ENCODE data around the gene CYB5D1. TPM values are rescaled to one million over a fixed set of nuclear protein-coding genes. Genes with fewer than 3 reads are reported as not detected.

CYB5D1 gene
- 19.3 to 20.9 TPM (median 19.8 TPM) in 5 replicates for total RNA-seq (2022; extraction: Qiagen RNA extraction)

GRCh38 chr17:7857713-7858521, at the start of gene CYB5D1:
CYB5D1 (plus strand) TSS chr17:7858003; CDS start chr17:7858135, 132 bp downstream.

GRCh38 chr17:7833795-7834541, 23.8 kb upstream of the CYB5D1 start, which contains the start of gene KDM6B:
KDM6B (plus strand) TSS chr17:7834217; CDS start chr17:7845555, 11,338 bp downstream.

GRCh38 chr17:7854851-7855659, 2.7 kb upstream of the CYB5D1 start, which contains the start of gene TMEM88:
TMEM88 (plus strand) TSS chr17:7855066; CDS start chr17:7855075, 9 bp downstream.

GRCh38 chr17:7856811-7857712, 741 bp upstream of the CYB5D1 start, which contains the start of gene NAA38:
NAA38 (minus strand) TSS chr17:7857559; CDS start chr17:7857463, 96 bp downstream.

GRCh38 chr17:7888184-7888920, 30.5 kb downstream of the CYB5D1 start, which contains the start of gene CHD3:
CHD3 (plus strand) TSS chr17:7888789; CDS start chr17:7889001, 212 bp downstream.

Other genes with a start within 250 kb of the CYB5D1 start
- 51.9 to 59.1 TPM (median 57.7 TPM) in 5 replicates for gene FXR2, start 243.1 kb upstream of the CYB5D1 start, total RNA-seq (2022; extraction: Qiagen RNA extraction)
- 64.6 to 86.2 TPM (median 81.5 TPM) in 5 replicates for gene SAT2, start 230.2 kb upstream of the CYB5D1 start, total RNA-seq (2022; extraction: Qiagen RNA extraction)
- gene SHBG, start 227.9 kb upstream of the CYB5D1 start, total RNA-seq (2022; extraction: Qiagen RNA extraction): 0.31 to 0.69 TPM (median 0.67 TPM) in 5 replicates
- 0.08 to 0.45 TPM (median 0.10 TPM) in 5 replicates for gene ATP1B2, start 207.1 kb upstream of the CYB5D1 start, total RNA-seq (2022; extraction: Qiagen RNA extraction)
- 41.5 to 46.5 TPM (median 42.4 TPM) in 5 replicates for gene TP53, start 170.5 kb upstream of the CYB5D1 start, total RNA-seq (2022; extraction: Qiagen RNA extraction)
- gene WRAP53, start 169.5 kb upstream of the CYB5D1 start, total RNA-seq (2022; extraction: Qiagen RNA extraction): 32.1 to 42.0 TPM (median 40.9 TPM) in 5 replicates
- 1.1 to 1.3 TPM (median 1.2 TPM) in 5 replicates for gene EFNB3, start 152.8 kb upstream of the CYB5D1 start, total RNA-seq (2022; extraction: Qiagen RNA extraction)
- gene DNAH2, start 140.3 kb upstream of the CYB5D1 start, total RNA-seq (2022; extraction: Qiagen RNA extraction): 0.01 to 0.02 TPM (median 0.01 TPM) in 4 of 5 replicates, not detected in the other
- 12.6 to 18.3 TPM (median 15.3 TPM) in 5 replicates for gene KDM6B, start 23.8 kb upstream of the CYB5D1 start, total RNA-seq (2022; extraction: Qiagen RNA extraction)
- 0.33 to 1.1 TPM (median 0.63 TPM) in 5 replicates for gene TMEM88, start 2.9 kb upstream of the CYB5D1 start, total RNA-seq (2022; extraction: Qiagen RNA extraction)
- gene NAA38, start 444 bp upstream of the CYB5D1 start, total RNA-seq (2022; extraction: Qiagen RNA extraction): 189 to 232 TPM (median 231 TPM) in 5 replicates
- gene CHD3, start 30.8 kb downstream of the CYB5D1 start, total RNA-seq (2022; extraction: Qiagen RNA extraction): 58.9 to 64.5 TPM (median 61.3 TPM) in 5 replicates
- gene RNF227, start 58.3 kb downstream of the CYB5D1 start, total RNA-seq (2022; extraction: Qiagen RNA extraction): 0.98 to 2.0 TPM (median 1.2 TPM) in 5 replicates
- 1.7 to 3.9 TPM (median 2.6 TPM) in 5 replicates for gene KCNAB3, start 71.9 kb downstream of the CYB5D1 start, total RNA-seq (2022; extraction: Qiagen RNA extraction)
- 294 to 356 TPM (median 306 TPM) in 5 replicates for gene TRAPPC1, start 73.9 kb downstream of the CYB5D1 start, total RNA-seq (2022; extraction: Qiagen RNA extraction)
- gene CNTROB, start 74.2 kb downstream of the CYB5D1 start, total RNA-seq (2022; extraction: Qiagen RNA extraction): 37.3 to 47.1 TPM (median 40.3 TPM) in 5 replicates
- 0.05 to 0.39 TPM (median 0.36 TPM) in 4 of 5 replicates, not detected in the other for gene GUCY2D, start 144.6 kb downstream of the CYB5D1 start, total RNA-seq (2022; extraction: Qiagen RNA extraction)
- 0.09 to 0.20 TPM (median 0.18 TPM) in 5 replicates for gene ALOX15B, start 181.1 kb downstream of the CYB5D1 start, total RNA-seq (2022; extraction: Qiagen RNA extraction)
- 1.1 to 2.3 TPM (median 1.8 TPM) in 5 replicates for gene ALOX12B, start 229.7 kb downstream of the CYB5D1 start, total RNA-seq (2022; extraction: Qiagen RNA extraction)

Data from A549 treated with Mapracorat at 1 μM for 4 hours (cell line).